ENCODE results near the gene DNAH7. TPM values are rescaled to one million over a fixed set of nuclear protein-coding genes. Genes with fewer than 3 reads are reported as not detected.
"Not testable (repeated sequence)": the region's sequence is repeated elsewhere in the genome, so short reads cannot be mapped to it uniquely, and the experiment has no call there.

The DNAH7 gene
- total RNA-seq, 1 donor from 2014 or later, result 2.5 TPM

GRCh38 chr2:195709901-195710806 lies 358.5 kb downstream of the DNAH7 start:
- intact Hi-C loops (cut with DNase I), result no loop called here
- ATAC-seq, result no peak

GRCh38 chr2:195706161-195706900 lies 362.3 kb downstream of the DNAH7 start:
- no peak for ATAC-seq
- DNase-seq (ENCODE audit: low spot score), result no peak
- intact Hi-C loops (cut with DNase I), result no loop called here

More at GRCh38 chr2:195709901-195710806, 358.5 kb downstream of the DNAH7 start:
- DNase-seq (ENCODE audit: low spot score), result no peak

GRCh38 chr2:195700480-195700879 lies 368.2 kb downstream of the DNAH7 start:
- ATAC-seq (no peak), DNase-seq (ENCODE audit: low spot score) (no peak)
- intact Hi-C loops (cut with DNase I), result no loop called here

- intact Hi-C loops (cut with DNase I), result no loop called here
- ATAC-seq, result no peak
- no peak for DNase-seq (ENCODE audit: low spot score)
These were observed 370.9 kb downstream of the DNAH7 start for GRCh38 chr2:195697681-195698220.

GRCh38 chr2:195696012-195696411 lies 372.6 kb downstream of the DNAH7 start:
- DNase-seq (ENCODE audit: low spot score), result no peak
- intact Hi-C loops (cut with DNase I), result no loop called here
- no peak for ATAC-seq

GRCh38 chr2:195695002-195695631 lies 373.5 kb downstream of the DNAH7 start:
- DNase-seq (ENCODE audit: low spot score) (no peak), ATAC-seq (no peak)
- intact Hi-C loops (cut with DNase I), result no loop called here

GRCh38 chr2:195694553-195694952 lies 374.1 kb downstream of the DNAH7 start:
- intact Hi-C loops (cut with DNase I), result no loop called here
- ATAC-seq, result no peak
- DNase-seq (ENCODE audit: low spot score), result no peak

GRCh38 chr2:195692531-195692930 lies 376.1 kb downstream of the DNAH7 start:
- intact Hi-C loops (cut with DNase I); ATAC-seq: not testable (repeated sequence)

More at GRCh38 chr2:195692531-195692930, 376.1 kb downstream of the DNAH7 start:
- not testable (repeated sequence) for DNase-seq (ENCODE audit: low spot score)

Other genes with a start within 250 kb of the DNAH7 start
- 32.6 TPM for gene STK17B, start 102.7 kb upstream of the DNAH7 start, total RNA-seq

Measured in sciatic nerve (tissue), 2 donors.